IMR-90 (cell line): ENCODE measurements around the gene GALNT14. TPM values are rescaled to one million over a fixed set of nuclear protein-coding genes. Genes with fewer than 3 reads are reported as not detected.

Experiments used
- ATAC-seq: fragments of 200-7000 bp; cut with Tn5 transposase; 2 replicates; pipeline ENCODE4 v1.9.1; 2020; ENCODE audit warnings: low read depth, mild to moderate bottlenecking, moderate library complexity
- BruUV-seq: library from RNA; stranded (reverse); fragments of 400-500 nt; replicated peaks from 2 replicates; lab custom pipeline; 2021; lab: Mats Ljungman, UMichigan
- CTCF ChIA-PET: fragments of 300-600 bp; formaldehyde crosslinking; extraction: SDS; loops from one replicate; lab custom pipeline; 2021; ENCODE audit warnings: antibody characterized with exemption; lab: Yijun Ruan, JAX
- POLR2A ChIA-PET: fragments of 300-600 bp; sonication (Branson Sonifier 250); formaldehyde crosslinking; loops from one replicate; lab custom pipeline; 2022; ENCODE audit warnings: antibody characterized with exemption; ENCODE audit not compliant: unreplicated experiment; lab: Charles Lee
- DNase-seq: peaks from one replicate; pipeline ENCODE4 v3.0.0; 2013
- H2AFZ ChIP-seq: replicated peaks from 2 replicates; pipeline ENCODE3; 2013; ENCODE audit warnings: low read length, mild to moderate bottlenecking; ENCODE audit not compliant: poor library complexity
- H2AK5ac ChIP-seq: 2 replicates; pipeline ENCODE4 v1.6.1; 2013; ENCODE audit warnings: low read depth, low read length, inconsistent platforms
- H2AK9ac ChIP-seq: replicated peaks from 2 replicates; pipeline ENCODE3; 2013; ENCODE audit warnings: mild to moderate bottlenecking, low read depth, low read length, moderate library complexity; ENCODE audit not compliant: poor library complexity
- H2BK120ac ChIP-seq: 2 replicates; pipeline ENCODE4 v1.6.1; 2013; ENCODE audit warnings: low read depth, low read length, inconsistent platforms
- H2BK15ac ChIP-seq: 3 replicates; pipeline ENCODE4 v1.6.1; 2013; ENCODE audit warnings: low read depth, low read length, inconsistent platforms
- H2BK20ac ChIP-seq: 2 replicates; pipeline ENCODE4 v1.6.1; 2013; ENCODE audit warnings: low read depth, mild to moderate bottlenecking, inconsistent platforms, low read length, moderate library complexity
- H2BK5ac ChIP-seq: 2 replicates; pipeline ENCODE4 v1.6.1; 2013; ENCODE audit warnings: mild to moderate bottlenecking, low read depth, low read length, inconsistent platforms; ENCODE audit not compliant: poor library complexity, severe bottlenecking
- H3K14ac ChIP-seq: replicated peaks from 2 replicates; pipeline ENCODE4 v1.6.1; 2013; ENCODE audit warnings: low read depth, low read length, inconsistent platforms
- H3K18ac ChIP-seq: 2 replicates; pipeline ENCODE4 v1.6.1; 2013; ENCODE audit warnings: low read depth, low read length, control low read depth
- H3K23ac ChIP-seq: 2 replicates; pipeline ENCODE4 v1.6.1; 2013; ENCODE audit warnings: low read depth, low read length, inconsistent platforms
- H3K27ac ChIP-seq: 2 replicates; pipeline ENCODE4 v1.5.1; 2013; ENCODE audit warnings: mild to moderate bottlenecking, control low read depth, low read length; ENCODE audit not compliant: insufficient read depth
- H3K27me3 ChIP-seq: 2 replicates; pipeline ENCODE4 v1.6.1; 2013; ENCODE audit warnings: low read length; ENCODE audit not compliant: control insufficient read depth, insufficient read depth
- H3K36me3 ChIP-seq: 2 replicates; pipeline ENCODE4 v1.6.1; 2013; ENCODE audit warnings: low read length, mixed read lengths; ENCODE audit not compliant: control insufficient read depth, insufficient read depth
- H3K4ac ChIP-seq: 2 replicates; pipeline ENCODE4 v1.6.1; 2013; ENCODE audit warnings: low read depth, low read length, inconsistent platforms
- H3K4me1 ChIP-seq: 2 replicates; pipeline ENCODE4 v1.6.1; 2013; ENCODE audit warnings: low read length, mixed read lengths; ENCODE audit not compliant: control insufficient read depth, insufficient read depth
- H3K4me2 ChIP-seq: 2 replicates; pipeline ENCODE4 v1.6.1; 2013; ENCODE audit warnings: low read depth, mild to moderate bottlenecking, control low read depth, low read length, moderate library complexity
- H3K4me3 ChIP-seq: 2 replicates; pipeline ENCODE4 v1.5.1; 2013; ENCODE audit warnings: low read depth, mild to moderate bottlenecking, control low read depth, low read length, moderate library complexity; ENCODE audit not compliant: insufficient read depth
- H3K56ac ChIP-seq: 2 replicates; pipeline ENCODE4 v1.6.1; 2013; ENCODE audit warnings: low read length, inconsistent platforms; ENCODE audit not compliant: insufficient read depth; ENCODE audit errors: extremely low read depth
- H3K79me1 ChIP-seq, 2 experiments: 2 replicates each; pipeline ENCODE4 v1.6.1; 2013; ENCODE audit warnings: low read length in 2 of 2, inconsistent platforms in 1 of 2, low read depth in 1 of 2
- H3K9ac ChIP-seq: 2 replicates; pipeline ENCODE4 v1.6.1; 2013; ENCODE audit warnings: low read depth, low read length, control low read depth
- H3K9me1 ChIP-seq: 2 replicates; pipeline ENCODE4 v1.6.1; 2013; ENCODE audit warnings: low read length, inconsistent platforms; ENCODE audit not compliant: insufficient read depth
- H3K9me3 ChIP-seq: 2 replicates; pipeline ENCODE4 v1.6.1; 2013; ENCODE audit warnings: low read length; ENCODE audit not compliant: control insufficient read depth, insufficient read depth
- H4K20me1 ChIP-seq: 2 replicates; pipeline ENCODE4 v1.6.1; 2013; ENCODE audit warnings: low read length, inconsistent platforms; ENCODE audit not compliant: insufficient read depth
- H4K5ac ChIP-seq: 2 replicates; pipeline ENCODE4 v1.6.1; 2013; ENCODE audit warnings: mild to moderate bottlenecking, low read depth, low read length, control low read depth
- H4K8ac ChIP-seq, 2 experiments: 2 replicates each; pipeline ENCODE4 v1.6.1; 2013; ENCODE audit warnings: low read depth in 2 of 2, low read length in 2 of 2, control low read depth in 1 of 2, inconsistent platforms in 1 of 2
- H4K91ac ChIP-seq: 2 replicates; pipeline ENCODE4 v1.6.1; 2013; ENCODE audit warnings: low read depth, low read length, inconsistent platforms; ENCODE audit not compliant: insufficient read depth
- BHLHE40 ChIP-seq: fragments of 150-350 bp; IDR thresholded peaks from 2 replicates; pipeline ENCODE4 v1.6.1; 2016; ENCODE audit warnings: mild to moderate bottlenecking, low read depth, low read length
- CHD1 ChIP-seq: IDR thresholded peaks from 2 replicates; pipeline ENCODE4 v1.6.1; 2012; ENCODE audit warnings: low read depth, low read length, improper control_type of control experiment
- CTCF ChIP-seq: conservative IDR thresholded peaks from 2 replicates; pipeline ENCODE4 v1.5.1; 2012; ENCODE audit warnings: mild to moderate bottlenecking, low read depth, low read length, improper control_type of control experiment
- ELK1 ChIP-seq: fragments of 150-350 bp; IDR thresholded peaks from 2 replicates; pipeline ENCODE4 v1.6.1; 2016; ENCODE audit warnings: low read depth, mild to moderate bottlenecking, low read length, moderate library complexity, borderline replicate concordance
- FOS ChIP-seq: fragments of 150-350 bp; IDR thresholded peaks from 2 replicates; pipeline ENCODE4 v1.6.1; 2016; ENCODE audit warnings: low read depth, low read length
- NFE2L2 ChIP-seq: fragments of 150-350 bp; IDR thresholded peaks from 2 replicates; pipeline ENCODE4 v1.6.1; 2016; ENCODE audit warnings: low read depth, mild to moderate bottlenecking, low read length
- RAD21 ChIP-seq: IDR thresholded peaks from 2 replicates; pipeline ENCODE4 v1.6.1; 2012; ENCODE audit warnings: low read length, improper control_type of control experiment
- RCOR1 ChIP-seq: IDR thresholded peaks from 2 replicates; pipeline ENCODE4 v1.6.1; 2012; ENCODE audit warnings: mild to moderate bottlenecking, low read length, improper control_type of control experiment; ENCODE audit not compliant: insufficient replicate concordance
- WGBS, 2 experiments: methylation state at CpG; one replicate each; pipeline versions ENCODE4 v1.1.5 to v1.1.7; 2013; ENCODE audit warnings: missing lambda C conversion rate in 2 of 2; ENCODE audit not compliant: insufficient read length in 1 of 2; ENCODE audit errors: extremely low coverage in 2 of 2; 5-methylcytosine and 5-hydroxymethylcytosine counted together
- dilution Hi-C: fragments of 300-500 bp; cut with HindIII; formaldehyde crosslinking; loops from one replicate; pipeline ENCODE4 v1.14.3; 2018; ENCODE audit warnings: low sequenced_read_pairs; ENCODE audit not compliant: unreplicated experiment
- in situ Hi-C: fragments of 300-500 bp; cut with MboI; formaldehyde crosslinking; loops from 3 replicates; pipeline ENCODE4 v1.14.3; 2019; ENCODE audit warnings: low sequenced_read_pairs, inconsistent platforms, mixed read lengths
- intact Hi-C: fragments of 100-400 bp; cut with micrococcal nuclease; formaldehyde crosslinking; loops from 2 replicates; pipeline ENCODE4 v1.10.0; 2022
- polyA plus RNA-seq, 3 experiments: library from polyadenylated mRNA; depleted of rRNA; stranded (reverse); fragments of >200 nt; gene quantifications; 2 replicates each; pipeline ENCODE4 v1.2.3, GENCODE V29; 2012; ENCODE audit warnings: low replicate concordance in 1 of 3
- total RNA-seq: library from RNA; depleted of rRNA; stranded (reverse); fragments of >200 nt; gene quantifications from 2 replicates; pipeline ENCODE4 v1.2.3, GENCODE V29; 2012

GALNT14 gene
- total and polyA plus RNA-seq, 2 of the 4 experiments (the other 2 are of a cell fraction): 0.15 to 0.18 TPM

- H3K14ac ChIP-seq: no peak overlapping the region
- in situ Hi-C loops (no loop called here), intact Hi-C loops (loop anchor here (5.0 kb wide), 1 partner anchor 244 kb away; no protein-coding TSS in a partner anchor), dilution Hi-C loops (no loop called here)
- no peak overlapping the region for H2BK5ac ChIP-seq
- H3K56ac ChIP-seq: no peak overlapping the region
- H3K9me1 ChIP-seq: no peaks in the 10 kb centered on the region
- H2BK15ac ChIP-seq: no peak overlapping the region
- H3K9me3 ChIP-seq: no peaks in the 10 kb centered on the region
- no peak overlapping the region for H2AFZ ChIP-seq
- H4K8ac ChIP-seq: no peak overlapping the region
- no peak overlapping the region for H4K5ac ChIP-seq
- POLR2A ChIA-PET: no interaction called here
- CTCF ChIA-PET: no interaction called here
- H3K4me3 ChIP-seq: no peak overlapping the region
- H2BK120ac ChIP-seq: no peak overlapping the region
- no peaks in the 10 kb centered on the region for H3K36me3 ChIP-seq
- no peak overlapping the region for H2BK20ac ChIP-seq
- no peaks in the 10 kb centered on the region for H4K20me1 ChIP-seq
- H3K4me2 ChIP-seq: no peak overlapping the region
- H3K4ac ChIP-seq: no peak overlapping the region
- no peak overlapping the region for H3K9ac ChIP-seq
- H3K27ac ChIP-seq: no peak overlapping the region
- ATAC-seq (no peak), DNase-seq (no peak)
- H2AK9ac ChIP-seq: no peak overlapping the region
- no peak overlapping the region for H4K91ac ChIP-seq
- no peak overlapping the region for H3K18ac ChIP-seq
- no peaks in the 10 kb centered on the region for H3K27me3 ChIP-seq
- no TSS peak for BruUV-seq
- 52% methylated on average over 2 of the region's 6 CpGs; no CpG with 5 or more reads in 1 of the 2 experiments for WGBS, 2 experiments
- TF ChIP-seq CTCF (no peak), CHD1 (no peak), RCOR1 (no peak), RAD21 (no peak), NFE2L2 (no peak), ELK1 (no peak), BHLHE40 (no peak), FOS (no peak)
- H3K23ac ChIP-seq: no peak overlapping the region
- no peaks in the 10 kb centered on the region for H3K4me1 ChIP-seq
- H3K79me1 ChIP-seq: no peaks in the 10 kb centered on the region
- H2AK5ac ChIP-seq: no peak overlapping the region
These were observed 49.6 kb downstream of the GALNT14 start for GRCh38 chr2:31088504-31089195.
